Choroid plexus epithelial cell (primary cell): ENCODE results near the gene AP4E1.
"Not testable (repeated sequence)": the region's sequence is repeated elsewhere in the genome, so short reads cannot be mapped to it uniquely, and the experiment has no call there.

Experiments
- DNase-seq: peaks from one replicate; pipeline ENCODE4 v3.0.0-alpha.2; 2010; ENCODE audit warnings: low read depth
- H3K4me3 ChIP-seq: 2 replicates; pipeline ENCODE4 v1.5.1; 2011; ENCODE audit warnings: low read depth, mild to moderate bottlenecking, control low read depth, low read length, moderate library complexity
- CTCF ChIP-seq: conservative IDR thresholded peaks from 2 replicates; pipeline ENCODE4 v1.5.1; 2011; ENCODE audit warnings: low read depth, mild to moderate bottlenecking, control low read depth, inconsistent platforms, low read length, moderate library complexity

AP4E1 gene

GRCh38 chr15:51030649-51031316 lies 122.3 kb downstream of the AP4E1 start:
- H3K4me3 ChIP-seq, result no peak overlapping the region
- TF ChIP-seq CTCF, result no peak
- peak; percentile 70 for DNase-seq

DNA sequence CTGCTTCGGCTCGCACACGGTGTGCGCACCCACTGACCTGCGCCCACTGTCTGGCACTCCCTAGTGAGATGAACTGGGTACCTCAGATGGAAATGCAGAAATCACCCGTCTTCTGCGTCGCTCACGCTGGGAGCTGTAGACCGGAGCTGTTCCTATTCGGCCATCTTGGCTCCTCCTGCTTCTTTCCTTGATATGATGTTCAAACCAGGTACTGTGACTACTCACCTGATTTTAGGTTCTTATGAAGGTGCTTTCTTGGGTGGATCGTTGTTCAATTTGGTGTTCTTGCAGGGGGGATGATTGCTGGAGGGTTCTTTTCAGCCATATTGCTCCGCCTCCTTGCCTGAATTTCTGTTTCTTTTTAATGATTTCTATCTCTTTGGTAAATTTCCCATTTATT lies 129.0 kb downstream of the AP4E1 start:
- not testable (repeated sequence) for H3K4me3 ChIP-seq, DNase-seq

DNA sequence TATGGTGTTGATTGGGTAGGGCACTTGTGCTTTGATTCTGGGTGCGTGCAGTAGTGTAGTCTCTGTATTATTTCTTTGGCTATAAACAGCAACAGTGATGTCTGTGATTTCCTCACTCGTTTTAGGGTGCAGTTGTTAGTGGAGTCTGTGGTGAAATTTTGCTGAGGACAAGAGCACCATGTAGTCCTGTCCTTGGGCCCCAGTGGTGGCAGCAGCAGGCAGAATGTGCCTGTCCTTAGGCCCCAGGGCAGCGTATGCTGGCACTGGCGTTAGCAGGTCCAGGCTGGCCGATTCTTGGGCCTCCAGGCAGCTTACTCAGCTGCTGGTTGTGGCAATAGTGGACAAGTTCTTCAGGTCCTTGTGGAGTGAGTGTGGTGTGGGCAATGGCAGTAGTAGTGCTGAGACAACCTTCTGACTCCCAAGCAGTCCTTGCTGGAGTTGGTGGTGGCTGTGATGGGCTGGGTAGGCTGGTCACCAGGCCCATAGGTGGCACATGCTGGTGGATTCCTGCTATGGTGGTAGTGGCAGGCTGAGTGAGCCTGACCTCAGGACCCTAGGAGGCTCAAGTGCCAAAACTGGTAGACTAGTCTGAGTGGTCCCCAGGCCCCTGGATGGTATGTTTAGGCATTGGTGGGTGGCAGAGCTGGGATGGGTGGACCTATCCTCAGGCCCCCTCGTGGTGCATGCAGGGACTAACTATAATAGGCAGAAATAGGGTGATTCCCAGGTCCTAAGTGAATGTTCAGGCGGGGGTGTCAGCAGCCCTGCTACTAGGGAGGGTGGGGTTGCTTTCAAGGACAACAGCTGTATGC lies 129.9 kb downstream of the AP4E1 start:
- no peak for DNase-seq
- no peak overlapping the region for H3K4me3 ChIP-seq
- TF ChIP-seq CTCF, result no peak

GRCh38 chr15:51038974-51039319 lies 130.5 kb downstream of the AP4E1 start:
- no peak for TF ChIP-seq CTCF
- DNase-seq, result no peak
- H3K4me3 ChIP-seq, result no peak overlapping the region

DNA sequence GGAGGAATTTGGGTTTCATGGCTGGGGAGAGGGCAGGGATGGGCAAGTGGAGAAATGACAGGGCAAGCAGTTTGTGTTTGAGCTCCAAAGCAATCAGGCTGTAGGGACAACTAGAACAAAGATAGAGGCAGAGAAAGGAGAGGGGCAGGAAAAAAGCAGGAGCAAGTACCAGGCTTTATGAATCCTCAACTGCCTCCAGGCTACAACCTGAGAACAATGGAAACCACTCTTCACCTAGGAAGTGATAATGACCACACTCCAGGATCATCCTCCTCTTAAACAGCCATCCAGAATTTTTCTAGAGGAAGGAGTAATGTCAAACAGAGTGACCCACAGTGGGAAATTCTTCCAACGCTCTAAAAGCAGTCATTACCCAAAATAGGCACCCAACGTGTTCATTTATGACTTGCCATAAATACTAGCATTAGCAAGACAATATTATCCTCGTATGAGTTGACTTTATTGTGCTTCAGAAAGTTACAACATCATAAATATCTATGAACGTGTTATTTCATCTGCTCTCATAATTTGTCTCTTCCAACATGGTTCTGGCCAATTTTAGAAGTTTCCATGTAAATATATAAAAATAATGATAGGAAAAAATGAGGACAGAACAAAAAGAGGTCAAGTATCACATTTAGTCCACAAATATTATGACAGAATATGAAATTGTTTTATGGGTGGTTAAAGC lies 135.7 kb downstream of the AP4E1 start:
- TF ChIP-seq CTCF, result no peak
- H3K4me3 ChIP-seq, result no peak overlapping the region
- no peak for DNase-seq

DNA sequence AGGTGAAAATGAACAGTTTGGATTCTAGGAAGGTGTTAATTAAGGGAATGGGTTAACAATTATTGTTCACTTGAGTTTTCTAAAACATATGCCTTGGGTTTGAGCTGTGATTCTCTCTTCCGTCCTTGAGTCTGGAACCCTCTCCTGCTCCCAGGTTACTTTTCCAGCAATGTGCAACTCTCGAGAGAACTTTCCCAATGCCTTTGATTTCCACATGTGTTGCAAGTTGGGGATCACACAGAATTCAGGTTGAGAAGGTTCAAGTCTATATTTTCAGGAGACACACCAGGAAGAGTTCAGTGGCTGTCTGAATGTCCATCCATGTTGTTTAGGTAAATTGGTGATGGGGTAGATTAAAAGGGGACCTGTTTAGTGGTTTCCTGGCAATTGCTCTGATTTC lies 137.5 kb downstream of the AP4E1 start:
- no peak for TF ChIP-seq CTCF
- no peak overlapping the region for H3K4me3 ChIP-seq
- DNase-seq, result no peak

- DNase-seq, result peak; percentile 68
- no peak for TF ChIP-seq CTCF
Observed at GRCh38 chr15:51046799-51047449, 138.4 kb downstream of the AP4E1 start.

More at GRCh38 chr15:51046799-51047449, 138.4 kb downstream of the AP4E1 start:
- no peak overlapping the region for H3K4me3 ChIP-seq
